Breast epithelium (tissue), 4 donors: ENCODE data around the gene TRAPPC6A. TPM values are rescaled to one million over a fixed set of nuclear protein-coding genes. Genes with fewer than 3 reads are reported as not detected.

Experiments
- DNase-seq, 2 donors: peaks; one replicate each; pipeline ENCODE4 v3.0.0-alpha.2; 2019; ENCODE audit warnings: low spot score in 2 of 2
- H3K27ac ChIP-seq, 2 donors: fragments of 200-600 bp; sonication (generic) in 1 of 2; one replicate each; pipeline ENCODE4 v1.5.1; 2016 to 2019; ENCODE audit warnings: mild to moderate bottlenecking in 1 of 2
- H3K27me3 ChIP-seq, 2 donors: fragments of 200-600 bp; sonication (generic) in 1 of 2; one replicate each; pipeline versions ENCODE4 v1.5.1 to v1.6.0; 2017 to 2019; ENCODE audit warnings: control low read depth in 1 of 2, mild to moderate bottlenecking in 1 of 2
- H3K36me3 ChIP-seq: fragments of 200-600 bp; one replicate; pipeline ENCODE4 v1.5.1; 2019
- H3K4me1 ChIP-seq, 2 donors: fragments of 200-600 bp; sonication (generic); one replicate each; pipeline ENCODE4 v1.5.1; 2016 to 2019; ENCODE audit warnings: control low read depth in 1 of 2
- H3K4me3 ChIP-seq, 3 donors: fragments of 200-600 bp; sonication (generic); 1 replicate in 2 of 3; 2 replicates in 1 of 3; pipeline ENCODE4 v1.5.1; 2016 to 2019; ENCODE audit warnings: mild to moderate bottlenecking in 3 of 3, moderate library complexity in 2 of 3
- H3K9me3 ChIP-seq, 2 donors: fragments of 200-600 bp; sonication (generic) in 1 of 2; one replicate each; pipeline ENCODE4 v1.5.1; 2016 to 2019; ENCODE audit warnings: control low read depth in 1 of 2
- CTCF ChIP-seq, 3 donors: fragments of 450-650 bp; IDR thresholded peaks; one replicate each; pipeline ENCODE4 v1.5.1; 2016 to 2017; ENCODE audit warnings: antibody characterized with exemption in 3 of 3, mild to moderate bottlenecking in 3 of 3, moderate library complexity in 3 of 3
- POLR2A ChIP-seq: fragments of 450-650 bp; IDR thresholded peaks from one replicate; pipeline ENCODE4 v1.6.1; 2016; ENCODE audit warnings: antibody characterized with exemption, mild to moderate bottlenecking, moderate library complexity
- POLR2AphosphoS5 ChIP-seq, 3 donors: sonication (generic); formaldehyde crosslinking; IDR thresholded peaks; one replicate each; pipeline ENCODE4 v1.6.1; 2017; ENCODE audit warnings: antibody characterized with exemption in 3 of 3
- intact Hi-C: fragments of 100-400 bp; cut with DNase I; formaldehyde crosslinking; loops from one replicate; pipeline ENCODE4 v1.15.1; 2023; ENCODE audit warnings: low total_unique reads
- total RNA-seq, 3 donors: library from RNA; depleted of rRNA; stranded (reverse); fragments of >200 nt; gene quantifications; one replicate each; pipeline ENCODE4 v1.1.0, GENCODE V29; 2016

Gene TRAPPC6A
- total RNA-seq, 3 donors from 2014 or later = 29.5 to 54.4 (median 34.7) TPM

- Histone ChIP-seq H3K36me3 (no peaks in the 10 kb centered on the region), H3K27ac (no peak overlapping the region), H3K27me3 (peaks cover 0 to 7% of the 10 kb centered on the region in 2 donors), H3K4me1 (peaks cover 9 to 16% of the 10 kb centered on the region in 2 donors), H3K9me3 (no peaks in the 10 kb centered on the region), H3K4me3 (no peak overlapping the region)
- TF ChIP-seq POLR2AphosphoS5 (IDR thresholded peaks at IDR 0.05) = no peak
- TF ChIP-seq POLR2A = no peak
- no peak for TF ChIP-seq CTCF (IDR thresholded peaks at IDR 0.05)
- intact Hi-C loops = no loop called here
- no peak for DNase-seq
Observed at GRCh38 chr19:45159210-45159970, 18.6 kb downstream of the TRAPPC6A start.

GRCh38 chr19:45158503-45159209 lies 19.4 kb downstream of the TRAPPC6A start:
- no peaks in the 10 kb centered on the region for H3K9me3 ChIP-seq
- DNase-seq = no peak
- intact Hi-C loops = no loop called here
- peaks cover 0 to 7% of the 10 kb centered on the region in 2 donors for H3K27me3 ChIP-seq
- TF ChIP-seq POLR2A = no peak
- TF ChIP-seq CTCF (IDR thresholded peaks at IDR 0.05) = no peak
- no peak for TF ChIP-seq POLR2AphosphoS5 (IDR thresholded peaks at IDR 0.05)
- no peak overlapping the region for H3K27ac ChIP-seq
- H3K4me1 ChIP-seq = peaks cover 10 to 21% of the 10 kb centered on the region in 2 donors
- no peaks in the 10 kb centered on the region for H3K36me3 ChIP-seq
- no peak overlapping the region for H3K4me3 ChIP-seq

GRCh38 chr19:45156751-45157150 lies 21.3 kb downstream of the TRAPPC6A start:
- Histone ChIP-seq H3K4me3 (no peak overlapping the region), H3K27ac (no peak overlapping the region), H3K4me1 (peaks cover 26 to 27% of the 10 kb centered on the region in 2 donors), H3K27me3 (peaks cover 2 to 12% of the 10 kb centered on the region in 2 donors), H3K9me3 (no peaks in the 10 kb centered on the region), H3K36me3 (no peaks in the 10 kb centered on the region)
- intact Hi-C loops = no loop called here
- no peak for DNase-seq
- TF ChIP-seq CTCF (IDR thresholded peaks at IDR 0.05) = no peak
- TF ChIP-seq POLR2A = no peak
- TF ChIP-seq POLR2AphosphoS5 (IDR thresholded peaks at IDR 0.05) = no peak

- Histone ChIP-seq H3K4me1 (peaks cover 19 to 22% of the 10 kb centered on the region in 2 donors), H3K9me3 (no peaks in the 10 kb centered on the region), H3K4me3 (no peak overlapping the region), H3K36me3 (no peaks in the 10 kb centered on the region), H3K27ac (no peak overlapping the region), H3K27me3 (peaks cover 2 to 14% of the 10 kb centered on the region in 2 donors)
- TF ChIP-seq POLR2AphosphoS5 (IDR thresholded peaks at IDR 0.05) = no peak
- TF ChIP-seq CTCF (IDR thresholded peaks at IDR 0.05) = no peak
- no peak for TF ChIP-seq POLR2A
- DNase-seq = no peak
- intact Hi-C loops = no loop called here
Observed at GRCh38 chr19:45156011-45156630, 21.9 kb downstream of the TRAPPC6A start.
